HEK293 (cell line): ENCODE data around the gene COL6A2.

Source experiments
- KLF7 ChIP-seq: fragments of 450-650 bp; formaldehyde crosslinking; IDR thresholded peaks from 2 replicates; pipeline ENCODE4 v1.5.1; 2016; ENCODE audit warnings: missing biosample characterization, missing genetic modification characterization, borderline replicate concordance
- PRDM1 ChIP-seq: fragments of 450-650 bp; formaldehyde crosslinking; IDR thresholded peaks from 2 replicates; pipeline ENCODE4; 2016; ENCODE audit warnings: missing biosample characterization, missing genetic modification characterization
- SETDB1 ChIP-seq: IDR thresholded peaks from one replicate; pipeline ENCODE4 v1.6.1; 2017; ENCODE audit warnings: mild to moderate bottlenecking, low read length, moderate library complexity, mixed read lengths; ENCODE audit not compliant: insufficient read length
- SP3 ChIP-seq: fragments of 450-650 bp; formaldehyde crosslinking; IDR thresholded peaks from 2 replicates; pipeline ENCODE4 v1.5.1; 2016; ENCODE audit warnings: missing biosample characterization, missing genetic modification characterization
- SP7 ChIP-seq: fragments of 450-650 bp; formaldehyde crosslinking; IDR thresholded peaks from 2 replicates; pipeline ENCODE4 v1.5.1; 2016; ENCODE audit warnings: missing biosample characterization, missing genetic modification characterization
- TRIM28 ChIP-seq: IDR thresholded peaks from 2 replicates; pipeline ENCODE4 v1.6.1; 2011; ENCODE audit warnings: low read length, control low read depth, borderline replicate concordance
- ZEB2 ChIP-seq: fragments of 450-650 bp; formaldehyde crosslinking; IDR thresholded peaks from 2 replicates; pipeline ENCODE4 v1.5.1; 2016; ENCODE audit warnings: missing biosample characterization, missing genetic modification characterization
- ZFP69B ChIP-seq: fragments of 450-650 bp; formaldehyde crosslinking; IDR thresholded peaks from 2 replicates; pipeline ENCODE4 v1.5.1; 2016; ENCODE audit warnings: missing biosample characterization, missing genetic modification characterization
- ZNF114 ChIP-seq: fragments of 450-650 bp; formaldehyde crosslinking; IDR thresholded peaks from 2 replicates; pipeline ENCODE4 v1.5.0; 2017; ENCODE audit warnings: missing biosample characterization, missing genetic modification characterization
- ZNF16 ChIP-seq: fragments of 450-650 bp; formaldehyde crosslinking; IDR thresholded peaks from 2 replicates; pipeline ENCODE4 v1.5.1; 2016; ENCODE audit warnings: low read depth, missing biosample characterization, missing genetic modification characterization
- ZNF2 ChIP-seq: fragments of 450-650 bp; formaldehyde crosslinking; IDR thresholded peaks from 2 replicates; pipeline ENCODE4 v1.5.1; 2016; ENCODE audit warnings: missing biosample characterization, missing genetic modification characterization
- ZNF324 ChIP-seq: fragments of 450-650 bp; formaldehyde crosslinking; IDR thresholded peaks from 2 replicates; pipeline ENCODE4 v1.5.1; 2016; ENCODE audit warnings: missing biosample characterization, missing genetic modification characterization
- ZNF350 ChIP-seq: fragments of 450-650 bp; formaldehyde crosslinking; IDR thresholded peaks from 2 replicates; pipeline ENCODE4 v1.5.0; 2017; ENCODE audit warnings: missing biosample characterization, mild to moderate bottlenecking, missing genetic modification characterization
- ZNF596 ChIP-seq: fragments of 450-650 bp; IDR thresholded peaks from 2 replicates; pipeline ENCODE4 v1.5.0; 2018; ENCODE audit warnings: missing biosample characterization, mild to moderate bottlenecking, missing genetic modification characterization, moderate library complexity
- ZNF600 ChIP-seq: fragments of 450-650 bp; formaldehyde crosslinking; IDR thresholded peaks from 2 replicates; pipeline ENCODE4 v1.5.1; 2016; ENCODE audit warnings: missing biosample characterization, missing genetic modification characterization
- ZNF610 ChIP-seq: fragments of 450-650 bp; formaldehyde crosslinking; IDR thresholded peaks from 2 replicates; pipeline ENCODE4 v1.5.1; 2016; ENCODE audit warnings: missing biosample characterization, missing genetic modification characterization, borderline replicate concordance
- ZNF626 ChIP-seq: fragments of 450-650 bp; sonication (Bioruptor Pico); formaldehyde crosslinking; IDR thresholded peaks from 2 replicates; pipeline ENCODE4 v1.5.1; 2018; ENCODE audit warnings: missing biosample characterization, missing genetic modification characterization, inconsistent platforms
- ZNF792 ChIP-seq: fragments of 450-650 bp; formaldehyde crosslinking; IDR thresholded peaks from 2 replicates; pipeline ENCODE4 v1.5.1; 2016; ENCODE audit warnings: missing biosample characterization, missing genetic modification characterization
- TF ChIP-seq, protein P1 (sequence below): fragments of 450-650 bp; formaldehyde crosslinking; IDR thresholded peaks from 2 replicates; pipeline ENCODE4 v1.5.1; 2016; ENCODE audit warnings: missing biosample characterization, missing genetic modification characterization
- TF ChIP-seq, protein P2 (sequence below): fragments of 450-650 bp; formaldehyde crosslinking; IDR thresholded peaks from 2 replicates; pipeline ENCODE4 v1.5.1; 2016; ENCODE audit warnings: missing biosample characterization, missing genetic modification characterization
- TF ChIP-seq, protein P3 (sequence below): fragments of 450-650 bp; formaldehyde crosslinking; IDR thresholded peaks from 2 replicates; pipeline ENCODE4 v1.5.1; 2016; ENCODE audit warnings: missing biosample characterization, missing genetic modification characterization, borderline replicate concordance
- TF ChIP-seq, protein P4 (sequence below): fragments of 450-650 bp; formaldehyde crosslinking; IDR thresholded peaks from 2 replicates; pipeline ENCODE4 v1.5.1; 2016; ENCODE audit warnings: missing biosample characterization, missing genetic modification characterization
- TF ChIP-seq, protein P5 (sequence below): fragments of 450-650 bp; formaldehyde crosslinking; IDR thresholded peaks from 2 replicates; pipeline ENCODE4 v1.5.1; 2017; ENCODE audit warnings: missing biosample characterization, missing genetic modification characterization
- TF ChIP-seq, protein P6 (sequence below): fragments of 450-650 bp; formaldehyde crosslinking; optimal IDR thresholded peaks from 2 replicates; pipeline ENCODE3; 2016; ENCODE audit warnings: missing biosample characterization, mild to moderate bottlenecking, missing genetic modification characterization

Gene COL6A2

DNA sequence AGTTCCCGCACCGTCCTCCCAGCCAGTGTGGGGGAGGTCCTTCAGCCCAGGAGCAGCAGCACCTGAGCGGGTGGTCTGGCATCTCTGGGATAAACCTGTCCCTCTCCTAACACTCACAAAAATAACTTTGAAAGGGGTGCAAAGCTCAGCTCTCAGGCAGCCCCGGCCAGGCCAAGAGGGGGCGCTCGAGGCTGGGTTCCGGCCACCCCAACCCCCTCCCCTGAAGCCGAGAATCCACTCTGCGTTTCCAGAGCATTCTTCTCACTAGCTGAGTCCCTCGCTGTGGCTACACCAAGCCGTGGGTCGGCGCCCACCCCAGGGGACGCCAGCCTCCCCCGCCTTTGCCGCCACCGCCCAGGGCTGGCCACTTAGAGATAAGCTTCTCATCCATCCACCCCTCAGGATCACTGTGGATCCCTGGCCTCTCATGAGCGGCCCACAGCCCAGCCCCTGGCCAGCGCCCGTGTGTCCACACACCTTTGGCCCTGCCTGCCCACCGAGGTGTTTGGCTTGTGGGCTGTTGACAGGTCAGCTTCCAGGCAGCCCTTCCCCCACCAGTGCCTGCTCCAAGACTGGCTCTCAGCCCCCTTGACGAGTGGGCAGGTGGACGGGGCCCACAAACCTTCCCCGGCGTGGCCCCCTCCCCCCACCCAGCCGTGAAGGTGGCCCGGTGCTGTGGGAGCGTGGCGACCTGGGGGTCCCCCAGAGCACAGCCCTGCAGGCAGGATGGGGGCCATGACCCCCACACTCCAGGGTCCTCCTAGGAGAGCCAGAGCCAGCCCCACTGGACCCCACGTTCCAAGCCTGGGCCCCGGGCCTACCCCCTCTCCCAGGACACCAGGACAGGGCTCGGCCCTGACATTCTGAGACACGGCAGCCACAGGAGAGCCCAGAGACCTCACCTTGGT lies 55.6 kb downstream of the COL6A2 start (continued):
- TF ChIP-seq, protein P1, sequence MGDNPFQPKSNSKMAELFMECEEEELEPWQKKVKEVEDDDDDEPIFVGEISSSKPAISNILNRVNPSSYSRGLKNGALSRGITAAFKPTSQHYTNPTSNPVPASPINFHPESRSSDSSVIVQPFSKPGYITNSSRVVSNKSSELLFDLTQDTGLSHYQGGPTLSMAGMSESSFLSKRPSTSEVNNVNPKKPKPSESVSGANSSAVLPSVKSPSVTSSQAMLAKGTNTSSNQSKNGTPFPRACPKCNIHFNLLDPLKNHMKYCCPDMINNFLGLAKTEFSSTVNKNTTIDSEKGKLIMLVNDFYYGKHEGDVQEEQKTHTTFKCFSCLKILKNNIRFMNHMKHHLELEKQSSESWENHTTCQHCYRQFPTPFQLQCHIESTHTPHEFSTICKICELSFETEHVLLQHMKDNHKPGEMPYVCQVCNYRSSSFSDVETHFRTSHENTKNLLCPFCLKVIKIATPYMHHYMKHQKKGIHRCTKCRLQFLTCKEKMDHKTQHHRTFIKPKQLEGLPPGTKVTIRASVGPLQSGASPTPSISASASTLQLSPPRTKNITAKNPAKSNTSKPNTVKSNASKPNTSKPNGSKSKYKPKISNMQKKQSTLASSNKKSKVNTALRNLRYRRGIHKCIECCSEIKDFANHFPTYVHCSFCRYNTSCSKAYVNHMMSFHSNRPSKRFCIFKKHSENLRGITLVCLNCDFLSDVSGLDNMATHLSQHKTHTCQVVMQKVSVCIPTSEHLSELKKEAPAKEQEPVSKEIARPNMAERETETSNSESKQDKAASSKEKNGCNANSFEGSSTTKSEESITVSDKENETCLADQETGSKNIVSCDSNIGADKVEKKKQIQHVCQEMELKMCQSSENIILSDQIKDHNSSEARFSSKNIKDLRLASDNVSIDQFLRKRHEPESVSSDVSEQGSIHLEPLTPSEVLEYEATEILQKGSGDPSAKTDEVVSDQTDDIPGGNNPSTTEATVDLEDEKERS (tag by site-specific recombination), result no peak
- TF ChIP-seq, protein P2, sequence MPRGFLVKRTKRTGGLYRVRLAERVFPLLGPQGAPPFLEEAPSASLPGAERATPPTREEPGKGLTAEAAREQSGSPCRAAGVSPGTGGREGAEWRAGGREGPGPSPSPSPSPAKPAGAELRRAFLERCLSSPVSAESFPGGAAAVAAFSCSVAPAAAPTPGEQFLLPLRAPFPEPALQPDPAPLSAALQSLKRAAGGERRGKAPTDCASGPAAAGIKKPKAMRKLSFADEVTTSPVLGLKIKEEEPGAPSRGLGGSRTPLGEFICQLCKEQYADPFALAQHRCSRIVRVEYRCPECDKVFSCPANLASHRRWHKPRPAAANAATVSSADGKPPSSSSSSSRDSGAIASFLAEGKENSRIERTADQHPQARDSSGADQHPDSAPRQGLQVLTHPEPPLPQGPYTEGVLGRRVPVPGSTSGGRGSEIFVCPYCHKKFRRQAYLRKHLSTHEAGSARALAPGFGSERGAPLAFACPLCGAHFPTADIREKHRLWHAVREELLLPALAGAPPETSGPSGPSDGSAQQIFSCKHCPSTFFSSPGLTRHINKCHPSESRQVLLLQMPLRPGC (tag by site-specific recombination), result no peak
- TF ChIP-seq TRIM28 (no peak), SP3 (tag by site-specific recombination) (no peak), ZFP69B (tag by site-specific recombination) (peak; percentile 76), ZNF792 (no peak), ZNF16 (tag by site-specific recombination) (no peak), ZNF324 (tag by site-specific recombination) (no peak), ZNF626 (tag by site-specific recombination) (no peak), ZNF114 (tag by site-specific recombination) (no peak), KLF7 (tag by site-specific recombination) (no peak), ZNF596 (tag by site-specific recombination) (no peak), PRDM1 (tag by site-specific recombination) (no peak), ZNF350 (tag by site-specific recombination) (no peak), SETDB1 (no peak), ZEB2 (tag by site-specific recombination) (no peak), ZNF610 (tag by site-specific recombination) (no peak), SP7 (tag by site-specific recombination) (peak; percentile 15; the same call in 1 of the 2 replicates), ZNF600 (tag by site-specific recombination) (peak; percentile 39), ZNF2 (no peak)
- TF ChIP-seq, protein P3, sequence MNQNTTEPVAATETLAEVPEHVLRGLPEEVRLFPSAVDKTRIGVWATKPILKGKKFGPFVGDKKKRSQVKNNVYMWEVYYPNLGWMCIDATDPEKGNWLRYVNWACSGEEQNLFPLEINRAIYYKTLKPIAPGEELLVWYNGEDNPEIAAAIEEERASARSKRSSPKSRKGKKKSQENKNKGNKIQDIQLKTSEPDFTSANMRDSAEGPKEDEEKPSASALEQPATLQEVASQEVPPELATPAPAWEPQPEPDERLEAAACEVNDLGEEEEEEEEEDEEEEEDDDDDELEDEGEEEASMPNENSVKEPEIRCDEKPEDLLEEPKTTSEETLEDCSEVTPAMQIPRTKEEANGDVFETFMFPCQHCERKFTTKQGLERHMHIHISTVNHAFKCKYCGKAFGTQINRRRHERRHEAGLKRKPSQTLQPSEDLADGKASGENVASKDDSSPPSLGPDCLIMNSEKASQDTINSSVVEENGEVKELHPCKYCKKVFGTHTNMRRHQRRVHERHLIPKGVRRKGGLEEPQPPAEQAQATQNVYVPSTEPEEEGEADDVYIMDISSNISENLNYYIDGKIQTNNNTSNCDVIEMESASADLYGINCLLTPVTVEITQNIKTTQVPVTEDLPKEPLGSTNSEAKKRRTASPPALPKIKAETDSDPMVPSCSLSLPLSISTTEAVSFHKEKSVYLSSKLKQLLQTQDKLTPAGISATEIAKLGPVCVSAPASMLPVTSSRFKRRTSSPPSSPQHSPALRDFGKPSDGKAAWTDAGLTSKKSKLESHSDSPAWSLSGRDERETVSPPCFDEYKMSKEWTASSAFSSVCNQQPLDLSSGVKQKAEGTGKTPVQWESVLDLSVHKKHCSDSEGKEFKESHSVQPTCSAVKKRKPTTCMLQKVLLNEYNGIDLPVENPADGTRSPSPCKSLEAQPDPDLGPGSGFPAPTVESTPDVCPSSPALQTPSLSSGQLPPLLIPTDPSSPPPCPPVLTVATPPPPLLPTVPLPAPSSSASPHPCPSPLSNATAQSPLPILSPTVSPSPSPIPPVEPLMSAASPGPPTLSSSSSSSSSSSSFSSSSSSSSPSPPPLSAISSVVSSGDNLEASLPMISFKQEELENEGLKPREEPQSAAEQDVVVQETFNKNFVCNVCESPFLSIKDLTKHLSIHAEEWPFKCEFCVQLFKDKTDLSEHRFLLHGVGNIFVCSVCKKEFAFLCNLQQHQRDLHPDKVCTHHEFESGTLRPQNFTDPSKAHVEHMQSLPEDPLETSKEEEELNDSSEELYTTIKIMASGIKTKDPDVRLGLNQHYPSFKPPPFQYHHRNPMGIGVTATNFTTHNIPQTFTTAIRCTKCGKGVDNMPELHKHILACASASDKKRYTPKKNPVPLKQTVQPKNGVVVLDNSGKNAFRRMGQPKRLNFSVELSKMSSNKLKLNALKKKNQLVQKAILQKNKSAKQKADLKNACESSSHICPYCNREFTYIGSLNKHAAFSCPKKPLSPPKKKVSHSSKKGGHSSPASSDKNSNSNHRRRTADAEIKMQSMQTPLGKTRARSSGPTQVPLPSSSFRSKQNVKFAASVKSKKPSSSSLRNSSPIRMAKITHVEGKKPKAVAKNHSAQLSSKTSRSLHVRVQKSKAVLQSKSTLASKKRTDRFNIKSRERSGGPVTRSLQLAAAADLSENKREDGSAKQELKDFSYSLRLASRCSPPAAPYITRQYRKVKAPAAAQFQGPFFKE, result no peak
- TF ChIP-seq, protein P4, sequence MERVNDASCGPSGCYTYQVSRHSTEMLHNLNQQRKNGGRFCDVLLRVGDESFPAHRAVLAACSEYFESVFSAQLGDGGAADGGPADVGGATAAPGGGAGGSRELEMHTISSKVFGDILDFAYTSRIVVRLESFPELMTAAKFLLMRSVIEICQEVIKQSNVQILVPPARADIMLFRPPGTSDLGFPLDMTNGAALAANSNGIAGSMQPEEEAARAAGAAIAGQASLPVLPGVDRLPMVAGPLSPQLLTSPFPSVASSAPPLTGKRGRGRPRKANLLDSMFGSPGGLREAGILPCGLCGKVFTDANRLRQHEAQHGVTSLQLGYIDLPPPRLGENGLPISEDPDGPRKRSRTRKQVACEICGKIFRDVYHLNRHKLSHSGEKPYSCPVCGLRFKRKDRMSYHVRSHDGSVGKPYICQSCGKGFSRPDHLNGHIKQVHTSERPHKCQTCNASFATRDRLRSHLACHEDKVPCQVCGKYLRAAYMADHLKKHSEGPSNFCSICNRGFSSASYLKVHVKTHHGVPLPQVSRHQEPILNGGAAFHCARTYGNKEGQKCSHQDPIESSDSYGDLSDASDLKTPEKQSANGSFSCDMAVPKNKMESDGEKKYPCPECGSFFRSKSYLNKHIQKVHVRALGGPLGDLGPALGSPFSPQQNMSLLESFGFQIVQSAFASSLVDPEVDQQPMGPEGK, result peak; percentile 12; the same call in 1 of the 2 replicates
- TF ChIP-seq, protein P5, sequence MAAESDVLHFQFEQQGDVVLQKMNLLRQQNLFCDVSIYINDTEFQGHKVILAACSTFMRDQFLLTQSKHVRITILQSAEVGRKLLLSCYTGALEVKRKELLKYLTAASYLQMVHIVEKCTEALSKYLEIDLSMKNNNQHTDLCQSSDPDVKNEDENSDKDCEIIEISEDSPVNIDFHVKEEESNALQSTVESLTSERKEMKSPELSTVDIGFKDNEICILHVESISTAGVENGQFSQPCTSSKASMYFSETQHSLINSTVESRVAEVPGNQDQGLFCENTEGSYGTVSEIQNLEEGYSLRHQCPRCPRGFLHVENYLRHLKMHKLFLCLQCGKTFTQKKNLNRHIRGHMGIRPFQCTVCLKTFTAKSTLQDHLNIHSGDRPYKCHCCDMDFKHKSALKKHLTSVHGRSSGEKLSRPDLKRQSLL (tag by site-specific recombination), result no peak
- TF ChIP-seq, protein P6, sequence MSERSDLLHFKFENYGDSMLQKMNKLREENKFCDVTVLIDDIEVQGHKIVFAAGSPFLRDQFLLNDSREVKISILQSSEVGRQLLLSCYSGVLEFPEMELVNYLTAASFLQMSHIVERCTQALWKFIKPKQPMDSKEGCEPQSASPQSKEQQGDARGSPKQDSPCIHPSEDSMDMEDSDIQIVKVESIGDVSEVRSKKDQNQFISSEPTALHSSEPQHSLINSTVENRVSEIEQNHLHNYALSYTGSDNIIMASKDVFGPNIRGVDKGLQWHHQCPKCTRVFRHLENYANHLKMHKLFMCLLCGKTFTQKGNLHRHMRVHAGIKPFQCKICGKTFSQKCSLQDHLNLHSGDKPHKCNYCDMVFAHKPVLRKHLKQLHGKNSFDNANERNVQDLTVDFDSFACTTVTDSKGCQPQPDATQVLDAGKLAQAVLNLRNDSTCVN (tag by site-specific recombination), result no peak
